ENCODE data around the gene CLRN2. TPM values are rescaled to one million over a fixed set of nuclear protein-coding genes. Genes with fewer than 3 reads are reported as not detected.
A peak's percentile ranks its signal among the peaks of the same experiment; 100 is the strongest.

CLRN2 gene
- total and polyA plus RNA-seq, 2 donors (not counting 1 experiment from before 2014, with no cell fraction given): not detected

DNA sequence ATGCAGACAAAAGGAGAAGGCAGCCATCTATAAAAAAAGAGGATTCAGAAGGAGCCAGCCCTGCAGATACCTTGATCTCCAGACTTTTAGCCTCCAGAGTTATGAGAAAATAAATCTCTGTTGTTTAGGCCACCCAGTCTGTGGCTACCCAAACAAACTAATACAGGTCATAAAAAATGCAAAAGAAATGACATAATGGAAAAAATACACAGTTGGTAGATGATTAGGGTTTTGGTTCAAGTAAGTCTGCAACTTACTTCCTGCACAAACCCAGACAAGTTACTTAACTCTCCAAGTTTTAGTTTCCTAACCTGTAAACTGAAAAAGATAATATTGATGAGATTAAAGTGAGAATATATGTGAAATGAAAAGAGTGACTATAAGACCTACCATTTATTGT lies 14.4 kb upstream of the CLRN2 start:
- Histone ChIP-seq H3K27me3 (ENCODE audit: control insufficient read depth, insufficient read depth, low read length) (no peaks in the 10 kb centered on the region), H3K36me3 (ENCODE audit: control insufficient read depth, insufficient read depth, low read length) (peaks cover 4% of the 10 kb centered on the region), H3K27ac (ENCODE audit: insufficient read depth, low read length) (no peak overlapping the region), H3K4me2 (ENCODE audit: extremely low read depth, insufficient read depth, low read length) (no peak overlapping the region), H2AFZ (ENCODE audit: low read length) (no peak overlapping the region), H3K9ac (ENCODE audit: insufficient read depth, low read length) (no peak overlapping the region), H3K9me3 (ENCODE audit: control insufficient read depth, insufficient read depth, low read depth, low read length) (no peaks in the 10 kb centered on the region), H4K20me1 (ENCODE audit: control insufficient read depth, extremely low read depth, insufficient read depth, low read length) (no peaks in the 10 kb centered on the region), H3K4me3 (replicated peaks in 1 of 4; ENCODE audit: control extremely low read depth in 1 of 4, insufficient read depth in 1 of 4, low read depth in 3 of 4, low read length in 4 of 4) (no peak overlapping the region), H3K79me2 (ENCODE audit: control insufficient read depth, insufficient read depth, low read length) (no peaks in the 10 kb centered on the region), H3K4me1 (ENCODE audit: control insufficient read depth, extremely low read depth, insufficient read depth, low read length) (no peaks in the 10 kb centered on the region)
- TF ChIP-seq EZH2 (IDR thresholded peaks at IDR 0.05; ENCODE audit: low read length, missing control alignments): no peak
- TF ChIP-seq, protein P1, sequence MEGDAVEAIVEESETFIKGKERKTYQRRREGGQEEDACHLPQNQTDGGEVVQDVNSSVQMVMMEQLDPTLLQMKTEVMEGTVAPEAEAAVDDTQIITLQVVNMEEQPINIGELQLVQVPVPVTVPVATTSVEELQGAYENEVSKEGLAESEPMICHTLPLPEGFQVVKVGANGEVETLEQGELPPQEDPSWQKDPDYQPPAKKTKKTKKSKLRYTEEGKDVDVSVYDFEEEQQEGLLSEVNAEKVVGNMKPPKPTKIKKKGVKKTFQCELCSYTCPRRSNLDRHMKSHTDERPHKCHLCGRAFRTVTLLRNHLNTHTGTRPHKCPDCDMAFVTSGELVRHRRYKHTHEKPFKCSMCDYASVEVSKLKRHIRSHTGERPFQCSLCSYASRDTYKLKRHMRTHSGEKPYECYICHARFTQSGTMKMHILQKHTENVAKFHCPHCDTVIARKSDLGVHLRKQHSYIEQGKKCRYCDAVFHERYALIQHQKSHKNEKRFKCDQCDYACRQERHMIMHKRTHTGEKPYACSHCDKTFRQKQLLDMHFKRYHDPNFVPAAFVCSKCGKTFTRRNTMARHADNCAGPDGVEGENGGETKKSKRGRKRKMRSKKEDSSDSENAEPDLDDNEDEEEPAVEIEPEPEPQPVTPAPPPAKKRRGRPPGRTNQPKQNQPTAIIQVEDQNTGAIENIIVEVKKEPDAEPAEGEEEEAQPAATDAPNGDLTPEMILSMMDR (conservative IDR thresholded peaks at IDR 0.05 in 1 of 2, IDR thresholded peaks at IDR 0.05 in 1 of 2; ENCODE audit: low read depth in 1 of 2, low read length in 2 of 2): no peak
- no peak for DNase-seq (ENCODE audit: low read depth in 2 of 2)

DNA sequence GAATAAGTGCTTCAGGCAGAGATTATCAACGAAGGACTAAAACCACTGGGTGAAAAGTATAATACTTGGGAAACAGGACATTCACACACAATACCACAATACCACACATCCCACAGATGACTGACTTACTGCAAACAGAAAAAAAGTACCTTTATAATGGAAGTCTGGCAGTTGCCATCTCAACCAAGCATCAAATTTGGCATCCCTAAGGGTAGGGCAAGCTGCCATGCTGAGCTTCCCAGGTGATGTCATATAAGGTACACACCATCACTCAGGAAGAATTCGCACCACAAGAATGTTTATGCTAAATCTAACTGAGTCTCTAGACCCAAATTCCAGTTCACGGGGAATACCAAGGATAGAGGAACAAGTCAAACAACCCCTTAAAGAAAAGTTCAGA lies 12.2 kb upstream of the CLRN2 start:
- no peaks in the 10 kb centered on the region for H4K20me1 ChIP-seq (ENCODE audit: control insufficient read depth, extremely low read depth, insufficient read depth, low read length)
- H3K4me3 ChIP-seq (replicated peaks in 1 of 4; ENCODE audit: control extremely low read depth in 1 of 4, insufficient read depth in 1 of 4, low read depth in 3 of 4, low read length in 4 of 4): no peak overlapping the region
- H2AFZ ChIP-seq (ENCODE audit: low read length): no peak overlapping the region
- no peaks in the 10 kb centered on the region for H3K79me2 ChIP-seq (ENCODE audit: control insufficient read depth, insufficient read depth, low read length)
- no peak overlapping the region for H3K4me2 ChIP-seq (ENCODE audit: extremely low read depth, insufficient read depth, low read length)
- DNase-seq (ENCODE audit: low read depth in 2 of 2): peak in 1 of 2 donors; percentile 77
- no peaks in the 10 kb centered on the region for H3K27me3 ChIP-seq (ENCODE audit: control insufficient read depth, insufficient read depth, low read length)
- no peaks in the 10 kb centered on the region for H3K4me1 ChIP-seq (ENCODE audit: control insufficient read depth, extremely low read depth, insufficient read depth, low read length)
- no peaks in the 10 kb centered on the region for H3K9me3 ChIP-seq (ENCODE audit: control insufficient read depth, insufficient read depth, low read depth, low read length)
- H3K9ac ChIP-seq (ENCODE audit: insufficient read depth, low read length): no peak overlapping the region
- TF ChIP-seq, protein P1 (conservative IDR thresholded peaks at IDR 0.05 in 1 of 2, IDR thresholded peaks at IDR 0.05 in 1 of 2; ENCODE audit: low read depth in 1 of 2, low read length in 2 of 2): no peak
- H3K27ac ChIP-seq (ENCODE audit: insufficient read depth, low read length): no peak overlapping the region
- peaks cover 6% of the 10 kb centered on the region for H3K36me3 ChIP-seq (ENCODE audit: control insufficient read depth, insufficient read depth, low read length)

- Histone ChIP-seq H4K20me1 (ENCODE audit: control insufficient read depth, extremely low read depth, insufficient read depth, low read length) (no peaks in the 10 kb centered on the region), H3K4me2 (ENCODE audit: extremely low read depth, insufficient read depth, low read length) (no peak overlapping the region), H3K9me3 (ENCODE audit: control insufficient read depth, insufficient read depth, low read depth, low read length) (no peaks in the 10 kb centered on the region), H3K9ac (ENCODE audit: insufficient read depth, low read length) (no peak overlapping the region), H2AFZ (ENCODE audit: low read length) (no peak overlapping the region), H3K4me1 (ENCODE audit: control insufficient read depth, extremely low read depth, insufficient read depth, low read length) (no peaks in the 10 kb centered on the region), H3K36me3 (ENCODE audit: control insufficient read depth, insufficient read depth, low read length) (peaks cover 9% of the 10 kb centered on the region), H3K27ac (ENCODE audit: insufficient read depth, low read length) (no peak overlapping the region), H3K27me3 (ENCODE audit: control insufficient read depth, insufficient read depth, low read length) (no peaks in the 10 kb centered on the region), H3K4me3 (replicated peaks in 1 of 4; ENCODE audit: control extremely low read depth in 1 of 4, insufficient read depth in 1 of 4, low read depth in 3 of 4, low read length in 4 of 4) (no peak overlapping the region), H3K79me2 (ENCODE audit: control insufficient read depth, insufficient read depth, low read length) (no peaks in the 10 kb centered on the region)
- peak in 1 of 2 donors; percentile 30 for DNase-seq (ENCODE audit: low read depth in 2 of 2)
- no peak for TF ChIP-seq EZH2 (IDR thresholded peaks at IDR 0.05; ENCODE audit: low read length, missing control alignments)
- TF ChIP-seq, protein P1 (conservative IDR thresholded peaks at IDR 0.05 in 1 of 2, IDR thresholded peaks at IDR 0.05 in 1 of 2; ENCODE audit: low read depth in 1 of 2, low read length in 2 of 2): no peak
These were observed 10.9 kb upstream of the CLRN2 start for GRCh38 chr4:17504081-17504480.
